Caco-2 (cell line): ENCODE results near the gene ZNF609. TPM values are rescaled to one million over a fixed set of nuclear protein-coding genes. Genes with fewer than 3 reads are reported as not detected.

Source experiments
- BruUV-seq: library from RNA; stranded (reverse); fragments of 400-500 nt; replicated peaks from 2 replicates; lab custom pipeline; 2021; lab: Mats Ljungman, UMichigan
- CTCF ChIA-PET: fragments of 300-600 bp; sonication (Branson Sonifier 250); formaldehyde crosslinking; loops from one replicate; lab custom pipeline; 2022; ENCODE audit warnings: antibody characterized with exemption; lab: Charles Lee
- POLR2A ChIA-PET: fragments of 300-600 bp; sonication (Branson Sonifier 250); formaldehyde crosslinking; loops from one replicate; lab custom pipeline; 2022; ENCODE audit warnings: antibody characterized with exemption; lab: Charles Lee
- DNase-seq, 2 experiments: peaks; one replicate each; pipeline versions ENCODE4 v3.0.0 to v3.0.0-alpha.2; 2020 to 2022
- H3K27me3 ChIP-seq: replicated peaks from 2 replicates; pipeline ENCODE4 v1.6.0; 2011; ENCODE audit warnings: low read length; ENCODE audit not compliant: control insufficient read depth, insufficient read depth
- H3K36me3 ChIP-seq: 2 replicates; pipeline ENCODE4 v1.5.1; 2011; ENCODE audit warnings: low read length; ENCODE audit not compliant: control insufficient read depth, insufficient read depth
- H3K4me1 ChIP-seq: fragments of 250-450 bp; sonication (Bioruptor Pico); 2 replicates; pipeline ENCODE4 v1.5.1; 2020; ENCODE audit warnings: mild to moderate bottlenecking
- H3K4me3 ChIP-seq: 2 replicates; pipeline ENCODE4 v1.5.1; 2011; ENCODE audit warnings: low read depth, mild to moderate bottlenecking, control low read depth, low read length
- H3K9me3 ChIP-seq: fragments of 250-450 bp; sonication (Bioruptor Pico); 2 replicates; pipeline ENCODE4 v1.5.1; 2020; ENCODE audit warnings: mild to moderate bottlenecking, moderate library complexity
- H3K27ac Mint-ChIP-seq: one replicate; pipeline ENCODE4 v1.8.0; 2022; ENCODE audit warnings: mixed read lengths; ENCODE audit not compliant: unreplicated experiment
- H3K27me3 Mint-ChIP-seq: one replicate; pipeline ENCODE4 v1.8.0; 2022; ENCODE audit warnings: mixed read lengths; ENCODE audit not compliant: insufficient read depth, unreplicated experiment
- H3K36me3 Mint-ChIP-seq: one replicate; pipeline ENCODE4 v1.8.0; 2022; ENCODE audit warnings: mild to moderate bottlenecking, mixed read lengths; ENCODE audit not compliant: insufficient read depth, unreplicated experiment
- H3K4me1 Mint-ChIP-seq: one replicate; pipeline ENCODE4 v1.8.0; 2022; ENCODE audit warnings: low read depth, mixed read lengths; ENCODE audit not compliant: unreplicated experiment
- H3K4me3 Mint-ChIP-seq: one replicate; pipeline ENCODE4 v1.8.0; 2022; ENCODE audit warnings: mild to moderate bottlenecking, moderate library complexity, mixed read lengths; ENCODE audit not compliant: unreplicated experiment
- H3K9me3 Mint-ChIP-seq: one replicate; pipeline ENCODE4 v1.8.0; 2022; ENCODE audit warnings: mixed read lengths; ENCODE audit not compliant: unreplicated experiment
- CTCF ChIP-seq, 2 experiments: fragments of 200-600 bp in 1 of 2; IDR thresholded peaks; 1 replicate in 1 of 2; 2 replicates in 1 of 2; pipeline versions ENCODE4 v1.5.1 to v1.8.0; 2011 to 2022; ENCODE audit warnings: antibody characterized with exemption in 1 of 2, control low read depth in 1 of 2, inconsistent platforms in 1 of 2, low read depth in 1 of 2, low read length in 1 of 2, mild to moderate bottlenecking in 1 of 2, moderate library complexity in 1 of 2; ENCODE audit not compliant: insufficient read depth in 1 of 2, severe bottlenecking in 1 of 2, unreplicated experiment in 1 of 2
- intact Hi-C: fragments of 100-400 bp; cut with micrococcal nuclease; formaldehyde crosslinking; loops from one replicate; pipeline ENCODE4 v1.10.0; 2022; ENCODE audit not compliant: unreplicated experiment
- total RNA-seq: library from RNA; stranded (reverse); gene quantifications from 2 replicates; pipeline ENCODE4 v1.2.3, GENCODE V29; 2022

The ZNF609 gene
- total RNA-seq, 1 experiment from 2014 or later, result 30.1 TPM

- Mint-ChIP-seq H3K9me3 (no peaks in the 10 kb centered on the region), H3K27ac (no peak overlapping the region), H3K4me1 (peaks cover 38% of the 10 kb centered on the region), H3K4me3 (no peak overlapping the region), H3K36me3 (peaks cover 26% of the 10 kb centered on the region), H3K27me3 (no peaks in the 10 kb centered on the region)
- intact Hi-C loops, result no loop called here
- peak; percentile 22 to 44 for DNase-seq
- CTCF ChIA-PET, result no interaction called here
- no peaks in the 10 kb centered on the region for H3K9me3 ChIP-seq
- no TSS peak for BruUV-seq
- no peak overlapping the region for H3K4me3 ChIP-seq
- H3K36me3 ChIP-seq, result no peaks in the 10 kb centered on the region
- no peaks in the 10 kb centered on the region for H3K27me3 ChIP-seq
- TF ChIP-seq CTCF (IDR thresholded peaks at IDR 0.05; ENCODE audit: insufficient read depth in 1 of 2, low read depth in 1 of 2, low read length in 1 of 2, severe bottlenecking in 1 of 2, unreplicated experiment in 1 of 2), result no peak
- peaks cover 33% of the 10 kb centered on the region for H3K4me1 ChIP-seq
- POLR2A ChIA-PET, result no interaction called here
Observed at GRCh38 chr15:64571857-64572291, 111.5 kb downstream of the ZNF609 start.

GRCh38 chr15:64572856-64573255, 112.5 kb downstream of the ZNF609 start:
- DNase-seq, result no peak
- Mint-ChIP-seq H3K9me3 (no peaks in the 10 kb centered on the region), H3K4me1 (peaks cover 37% of the 10 kb centered on the region), H3K27me3 (no peaks in the 10 kb centered on the region), H3K4me3 (no peak overlapping the region), H3K36me3 (peaks cover 26% of the 10 kb centered on the region), H3K27ac (no peak overlapping the region)
- Histone ChIP-seq H3K4me3 (no peak overlapping the region), H3K4me1 (peaks cover 27% of the 10 kb centered on the region), H3K27me3 (no peaks in the 10 kb centered on the region), H3K36me3 (no peaks in the 10 kb centered on the region), H3K9me3 (no peaks in the 10 kb centered on the region)
- intact Hi-C loops, result no loop called here
- ChIA-PET CTCF (no interaction called here), POLR2A (no interaction called here)
- BruUV-seq, result no TSS peak
- no peak for TF ChIP-seq CTCF (IDR thresholded peaks at IDR 0.05; ENCODE audit: insufficient read depth in 1 of 2, low read depth in 1 of 2, low read length in 1 of 2, severe bottlenecking in 1 of 2, unreplicated experiment in 1 of 2)

GRCh38 chr15:64574301-64575017, 114.1 kb downstream of the ZNF609 start:
- H3K4me3 Mint-ChIP-seq, result no peak overlapping the region
- peaks cover 21% of the 10 kb centered on the region for H3K4me1 Mint-ChIP-seq
- H3K4me3 ChIP-seq, result no peak overlapping the region
- no peaks in the 10 kb centered on the region for H3K36me3 ChIP-seq
- H3K9me3 ChIP-seq, result no peaks in the 10 kb centered on the region
- POLR2A ChIA-PET, result no interaction called here
- H3K9me3 Mint-ChIP-seq, result no peaks in the 10 kb centered on the region
- intact Hi-C loops, result no loop called here
- no peaks in the 10 kb centered on the region for H3K27me3 Mint-ChIP-seq
- CTCF ChIA-PET, result no interaction called here
- H3K36me3 Mint-ChIP-seq, result peaks cover 19% of the 10 kb centered on the region
- H3K27ac Mint-ChIP-seq, result peak overlapping the region; percentile 50
- no peaks in the 10 kb centered on the region for H3K27me3 ChIP-seq
- H3K4me1 ChIP-seq, result peaks cover 11% of the 10 kb centered on the region
- no peak for TF ChIP-seq CTCF (IDR thresholded peaks at IDR 0.05; ENCODE audit: insufficient read depth in 1 of 2, low read depth in 1 of 2, low read length in 1 of 2, severe bottlenecking in 1 of 2, unreplicated experiment in 1 of 2)
- DNase-seq, result no peak
- no TSS peak for BruUV-seq
